ENCODE data around the gene PTPRS.

DNA sequence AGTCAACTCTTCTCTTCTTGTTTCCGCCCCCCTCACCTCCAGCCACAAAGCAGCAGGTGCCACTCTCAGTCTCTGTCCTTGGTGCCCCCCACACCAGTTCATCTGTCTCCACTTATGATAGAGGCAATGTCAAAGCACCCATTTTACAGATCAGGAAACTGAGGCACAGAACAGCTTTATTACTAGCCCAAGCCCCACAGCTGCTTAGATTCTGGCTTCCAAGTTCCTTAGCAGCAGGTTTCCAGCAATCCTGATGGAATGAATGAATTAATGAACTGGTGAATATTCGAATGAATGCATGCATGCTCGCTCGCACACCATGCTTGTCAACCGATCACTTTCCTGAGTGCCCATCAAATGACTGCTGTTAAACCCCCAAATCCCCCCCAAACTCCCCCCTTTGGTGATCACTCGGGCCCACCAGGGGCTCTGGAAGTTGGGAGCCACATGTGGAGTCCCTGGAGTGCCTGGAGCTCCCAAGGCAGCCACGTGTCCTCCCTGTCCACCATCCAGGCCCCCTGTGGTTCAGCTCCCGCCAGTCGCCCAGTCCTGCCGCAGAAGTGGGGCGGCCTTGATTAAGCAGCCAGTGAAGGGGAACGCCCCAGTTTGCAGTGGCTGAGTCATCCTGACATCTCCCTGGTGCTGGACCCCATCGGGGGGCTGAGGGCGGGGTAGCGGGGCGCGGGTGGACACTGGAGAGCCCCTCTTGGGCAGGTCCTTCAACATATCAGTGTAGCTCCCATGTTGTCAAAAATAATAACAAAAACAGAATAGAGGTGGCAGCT lies 6.8 kb downstream of the PTPRS start:
- TF ChIP-seq CTCF (conservative IDR thresholded peaks at IDR 0.05; ENCODE audit: low read depth, low read length) (no peak), EZH2 (IDR thresholded peaks at IDR 0.05; ENCODE audit: borderline replicate concordance, low read depth, low read length, poor library complexity, severe bottlenecking) (no peak)

Data from A673 (cell line).